Central memory CD4-positive, alpha-beta T cell (primary cell): ENCODE data around the gene CACNG8.
"Not testable (repeated sequence)": the region's sequence is repeated elsewhere in the genome, so short reads cannot be mapped to it uniquely, and the experiment has no call there.

Source experiments
- DNase-seq: peaks from one replicate; pipeline ENCODE4 v3.0.0; 2022

CACNG8 gene

DNA sequence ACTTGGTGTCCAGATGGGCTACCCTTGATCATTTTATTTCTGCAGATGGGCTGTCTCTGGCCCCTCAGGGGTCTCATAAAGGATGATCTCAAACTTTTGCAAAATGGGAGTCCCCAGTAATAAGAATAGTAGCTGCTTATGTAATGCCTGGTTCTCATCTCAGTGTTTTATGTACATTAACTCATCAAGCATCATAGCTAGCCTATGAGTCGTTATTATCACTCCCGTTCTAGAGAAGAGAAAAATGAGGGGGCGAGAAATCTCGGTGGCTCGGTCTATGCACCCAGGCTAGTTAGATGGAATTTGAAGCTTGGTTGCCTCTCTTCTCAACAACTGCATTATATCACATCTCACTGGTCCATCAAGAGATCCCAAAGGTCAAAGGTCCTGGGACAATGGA lies 32.1 kb downstream of the CACNG8 start:
- no peak for DNase-seq

DNA sequence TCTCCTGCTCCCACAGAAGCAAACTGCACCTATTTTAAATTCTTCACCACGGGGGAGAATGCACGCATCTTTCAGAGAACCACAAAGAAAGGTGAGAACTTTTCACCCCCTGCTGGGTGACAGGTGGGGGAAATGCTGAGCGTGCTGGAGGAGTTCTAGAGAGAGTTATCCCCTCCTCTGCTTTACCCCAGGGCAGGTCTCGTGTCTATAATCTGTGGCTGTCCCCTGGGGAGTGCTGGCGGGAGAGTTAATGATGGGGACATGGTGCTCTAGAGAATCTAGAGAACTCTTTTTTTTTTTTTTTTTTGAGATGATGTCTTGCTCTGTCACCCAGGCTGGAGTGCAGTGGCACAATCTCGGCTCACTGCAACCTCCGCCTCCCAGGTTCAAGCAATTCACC lies 35.5 kb downstream of the CACNG8 start:
- DNase-seq: no peak

DNA sequence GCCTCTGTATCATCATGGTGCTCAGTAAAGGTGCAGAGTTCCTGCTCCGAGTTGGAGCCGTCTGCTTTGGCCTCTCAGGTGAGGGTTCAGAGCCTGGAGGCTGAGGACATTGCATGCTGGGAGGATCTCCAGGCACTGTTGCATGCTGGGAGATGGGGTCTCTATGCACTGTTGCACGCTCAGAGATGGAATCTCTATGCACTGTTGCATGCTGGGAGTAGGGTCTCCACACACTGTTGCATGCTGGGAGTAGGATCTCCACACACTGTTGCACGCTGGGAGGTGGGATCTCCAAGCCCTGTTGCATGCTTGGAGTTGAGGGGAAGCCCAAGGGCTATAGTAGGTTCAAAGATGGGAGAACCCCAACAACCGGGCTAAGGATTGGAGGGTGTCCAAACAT lies 37.0 kb downstream of the CACNG8 start:
- DNase-seq: no peak

DNA sequence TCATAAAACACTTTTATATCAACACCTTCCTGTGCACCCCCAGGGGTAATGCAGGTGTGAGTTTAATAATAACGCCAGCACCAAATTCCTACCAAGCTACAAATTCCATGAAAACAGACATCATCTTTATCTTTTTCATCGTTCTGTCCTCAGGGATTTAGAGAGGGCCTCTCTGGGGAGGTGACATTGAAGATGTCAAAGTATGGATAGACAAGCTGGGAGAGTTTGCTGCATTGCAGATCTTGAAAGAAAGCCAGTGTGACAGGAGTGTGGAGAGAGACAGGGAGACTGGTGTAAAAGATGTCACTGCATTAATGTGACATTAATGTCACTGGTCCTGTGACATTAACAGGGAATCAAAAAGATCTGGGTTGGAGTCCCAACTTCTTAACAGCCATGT lies 38.8 kb downstream of the CACNG8 start:
- DNase-seq: no peak

DNA sequence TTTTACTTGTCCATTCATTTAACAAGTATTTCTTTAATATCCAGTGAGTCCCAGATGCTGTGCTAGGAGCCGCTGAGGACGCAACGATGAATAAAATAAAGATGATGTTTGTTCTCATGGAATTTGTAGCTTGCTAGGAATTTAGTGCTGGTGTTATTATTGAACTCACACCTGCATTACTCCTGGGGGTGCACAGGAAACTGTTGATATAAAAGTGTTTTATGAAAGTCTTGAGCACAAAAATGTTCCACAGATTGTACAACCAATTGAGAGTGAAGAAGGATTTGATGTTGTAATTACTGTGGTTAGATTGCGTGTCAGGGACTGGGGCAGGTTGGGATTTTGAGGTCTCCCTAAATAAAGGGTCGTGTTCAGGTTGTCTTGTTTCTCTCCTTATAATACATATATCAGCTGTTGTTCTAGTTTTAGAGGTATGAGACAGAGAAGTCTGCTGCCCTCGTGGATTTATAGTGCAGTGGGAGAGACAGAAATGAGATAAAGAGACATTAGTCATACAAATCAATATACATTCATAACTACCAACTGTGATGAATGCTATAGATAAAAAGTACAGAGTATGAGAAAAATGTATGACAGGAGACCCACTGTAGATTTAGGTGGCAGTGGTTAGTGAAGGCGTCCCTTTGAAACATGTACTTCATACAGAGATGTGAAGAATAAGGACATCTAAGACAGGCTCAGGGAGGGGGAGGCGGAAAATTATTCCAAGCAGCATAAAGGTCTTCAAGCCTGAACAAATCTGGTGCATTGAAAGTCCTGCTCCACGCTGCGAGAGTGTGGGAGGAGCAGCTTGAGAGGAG lies 40.0 kb downstream of the CACNG8 start:
- DNase-seq: no peak

DNA sequence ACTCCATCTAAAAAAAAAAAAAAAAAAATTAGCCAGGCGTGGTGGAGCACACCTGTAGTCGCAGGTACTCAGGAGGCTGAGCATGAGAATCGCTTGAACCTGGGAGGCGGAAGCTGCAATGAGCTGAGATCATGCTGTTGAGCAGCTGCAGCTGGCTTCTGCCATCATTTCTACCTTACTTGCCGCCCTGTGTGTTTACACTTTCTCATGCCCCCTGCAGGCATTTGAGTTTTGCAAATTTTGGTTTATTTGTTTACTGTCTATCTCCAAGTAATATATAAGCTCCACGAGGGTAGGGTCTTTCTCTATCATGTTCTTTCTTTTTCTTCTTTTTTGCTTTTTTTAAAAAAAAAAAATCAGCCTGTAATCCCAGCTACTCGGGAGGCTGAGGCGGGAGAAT lies 46.7 kb downstream of the CACNG8 start:
- DNase-seq: no peak

DNA sequence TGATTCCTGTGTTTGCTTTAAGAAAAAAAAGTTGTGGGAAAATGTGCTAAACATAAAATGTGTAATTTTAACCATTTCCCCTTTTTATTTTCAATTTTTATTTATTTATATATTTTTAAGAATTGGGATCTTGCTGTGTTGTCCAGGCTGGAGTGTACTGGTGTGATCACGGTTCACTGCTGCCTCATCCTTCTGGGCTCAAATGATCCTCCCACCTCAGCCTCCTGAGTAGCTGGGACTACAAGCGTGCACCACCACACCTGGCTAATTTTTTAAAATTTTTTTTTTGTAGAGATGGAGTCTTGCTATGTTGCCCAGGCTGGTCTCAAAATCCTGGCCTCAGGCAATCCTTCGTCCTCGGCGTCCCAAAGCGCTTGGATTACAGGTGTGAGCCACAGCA lies 47.7 kb downstream of the CACNG8 start:
- DNase-seq: no peak

DNA sequence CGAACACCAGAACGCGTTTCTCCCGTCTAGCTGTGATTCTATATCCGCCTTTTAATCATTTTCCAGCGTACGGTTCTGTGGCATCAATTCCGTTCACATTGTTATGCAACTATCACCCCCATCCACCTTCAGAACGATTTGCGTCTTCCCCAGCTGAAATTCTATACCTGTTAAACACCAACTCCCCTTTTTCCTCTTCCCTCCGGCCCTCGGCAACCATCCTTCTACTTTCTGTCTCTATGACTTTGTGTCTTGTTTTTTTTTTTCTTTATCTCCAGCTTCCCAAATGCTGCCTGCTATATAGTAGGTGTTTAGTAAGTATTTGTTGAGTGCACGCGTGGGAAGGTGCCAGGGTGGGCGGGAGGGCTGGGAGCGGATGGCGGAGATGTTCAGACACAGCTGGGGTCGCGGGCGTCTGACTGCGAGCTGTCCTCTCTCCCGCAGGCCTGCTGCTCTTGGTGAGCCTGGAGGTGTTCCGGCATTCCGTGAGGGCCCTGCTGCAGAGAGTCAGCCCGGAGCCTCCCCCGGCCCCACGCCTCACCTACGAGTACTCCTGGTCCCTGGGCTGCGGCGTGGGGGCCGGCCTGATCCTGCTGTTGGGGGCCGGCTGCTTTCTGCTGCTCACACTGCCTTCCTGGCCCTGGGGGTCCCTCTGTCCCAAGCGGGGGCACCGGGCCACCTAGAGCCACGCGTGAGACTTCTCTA lies 48.9 kb downstream of the CACNG8 start:
- DNase-seq: no peak

DNA sequence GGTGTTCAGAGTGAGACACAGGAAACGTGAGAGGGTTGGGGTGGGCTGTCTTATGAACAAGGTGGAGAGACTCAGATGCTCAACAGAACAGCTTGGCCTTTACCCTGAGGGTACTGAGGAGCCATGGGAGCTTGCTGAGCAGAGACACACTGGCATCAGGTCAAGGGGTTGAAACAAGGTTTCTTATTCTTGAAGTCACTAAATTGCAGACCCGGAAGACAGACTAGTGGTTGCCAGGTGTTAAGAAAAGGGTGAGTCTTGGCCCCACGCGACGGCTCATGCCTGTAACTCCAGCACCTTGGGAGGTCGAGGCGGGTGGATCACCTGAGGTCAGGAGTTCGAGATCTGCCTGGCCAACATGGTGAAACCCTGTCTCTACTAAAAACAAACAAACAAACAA lies 51.1 kb downstream of the CACNG8 start:
- DNase-seq: no peak

DNA sequence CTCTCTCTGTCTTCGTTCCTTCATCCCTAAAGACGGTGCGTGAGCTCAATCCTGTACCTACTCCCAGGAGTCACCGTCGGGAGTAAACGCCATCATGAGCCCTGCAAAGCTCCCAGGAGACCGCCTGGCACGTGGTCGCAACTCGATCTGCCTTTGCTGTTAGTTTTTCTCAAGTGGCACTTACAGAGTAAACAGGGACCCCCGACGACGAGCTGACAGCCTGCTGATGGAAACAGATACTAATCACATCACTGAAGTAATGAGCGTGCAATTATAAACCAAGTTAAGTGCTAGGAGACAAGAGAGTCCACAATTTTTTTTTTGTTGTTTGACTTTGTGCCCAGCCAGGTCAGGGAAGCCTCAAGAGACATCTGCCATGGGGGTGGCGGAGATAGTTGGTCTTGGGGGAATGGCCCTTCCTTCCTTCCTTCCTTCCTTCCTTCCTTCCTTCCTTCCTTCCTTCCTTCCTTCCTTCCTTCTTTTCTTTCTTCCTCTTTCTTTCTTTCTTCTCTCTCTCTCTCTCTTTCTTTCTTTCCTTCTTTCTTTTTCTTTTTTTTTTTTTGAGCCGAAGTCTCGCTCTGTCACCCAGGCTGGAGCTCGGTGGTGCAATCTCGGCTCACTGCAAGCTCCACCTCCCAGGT lies 52.3 kb downstream of the CACNG8 start:
- DNase-seq: no peak

DNA sequence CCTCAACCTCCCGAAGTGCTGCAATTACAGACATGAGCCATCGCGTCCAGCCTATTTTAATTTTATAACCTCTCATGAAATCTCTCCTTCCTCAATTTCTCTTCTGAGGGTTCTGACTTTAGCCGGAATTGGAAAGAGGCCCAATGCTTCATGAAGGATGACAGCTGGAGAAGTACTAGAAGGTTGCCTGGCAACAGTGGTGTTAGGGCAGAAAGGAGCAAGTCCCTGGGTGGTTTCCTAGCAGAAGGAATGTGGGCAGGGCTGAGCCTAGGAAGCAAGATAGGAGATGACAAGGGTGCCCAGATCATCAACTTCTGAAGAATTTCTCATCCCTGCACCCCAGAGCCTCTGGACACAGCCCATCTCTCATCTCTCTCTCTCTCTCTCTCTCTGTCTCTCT lies 54.5 kb downstream of the CACNG8 start:
- no peak for DNase-seq

DNA sequence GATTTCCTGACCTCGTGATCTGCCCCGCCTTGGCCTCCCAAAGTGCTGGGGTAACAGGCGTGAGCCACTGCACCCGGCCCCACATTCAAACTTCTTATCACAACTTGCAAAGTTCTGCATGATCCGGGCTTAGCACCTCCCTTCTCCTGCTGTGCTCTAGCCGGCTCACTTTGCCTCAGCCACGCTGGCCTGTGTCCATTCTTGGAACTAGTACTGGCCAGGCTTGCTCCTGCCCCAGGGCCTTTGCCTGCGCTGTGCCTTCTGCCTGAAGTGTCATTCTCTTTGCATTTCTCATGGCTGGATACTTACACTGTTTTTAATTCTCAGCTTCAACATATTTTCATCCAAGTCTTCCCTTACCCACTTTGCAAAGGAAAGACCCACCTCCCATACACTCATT lies 58.6 kb downstream of the CACNG8 start:
- DNase-seq: no peak

DNA sequence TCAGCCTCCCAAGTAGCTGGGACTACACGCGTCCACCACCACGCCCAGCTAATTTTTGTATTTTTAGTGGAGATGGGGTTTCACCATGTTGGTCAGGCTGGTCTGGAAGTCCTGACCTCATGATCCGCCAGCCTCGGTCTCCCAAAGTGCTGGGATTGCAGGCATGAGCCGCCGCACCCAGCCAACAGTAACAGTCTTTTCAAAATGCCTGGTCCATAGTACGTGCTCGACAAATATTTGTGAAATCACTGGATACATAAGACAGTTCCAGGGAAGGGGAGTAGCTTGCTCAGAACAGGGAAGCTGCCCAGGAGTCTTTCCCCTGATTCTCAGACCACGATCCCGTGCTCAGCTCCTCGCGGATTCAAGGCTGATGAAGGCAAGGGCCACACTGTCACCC lies 59.2 kb downstream of the CACNG8 start:
- DNase-seq: no peak

DNA sequence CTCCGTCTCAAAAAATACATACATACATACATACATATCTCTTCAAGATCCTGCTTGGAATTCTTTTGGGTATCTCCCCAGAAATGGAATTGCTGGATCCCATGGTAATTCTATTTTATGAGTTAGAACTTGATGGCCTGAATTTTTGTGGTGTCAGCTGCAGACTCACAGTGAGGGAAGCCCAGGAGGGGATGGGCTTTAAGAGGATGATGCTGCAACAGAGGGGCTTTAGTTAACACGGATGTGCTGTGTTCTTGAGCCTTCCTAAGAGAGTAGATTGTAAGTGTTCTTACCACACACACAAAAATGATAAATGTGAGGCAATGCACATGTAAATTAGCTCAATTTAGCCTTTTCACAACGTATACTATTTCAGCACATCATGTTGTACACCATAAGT lies 60.5 kb downstream of the CACNG8 start:
- no peak for DNase-seq

DNA sequence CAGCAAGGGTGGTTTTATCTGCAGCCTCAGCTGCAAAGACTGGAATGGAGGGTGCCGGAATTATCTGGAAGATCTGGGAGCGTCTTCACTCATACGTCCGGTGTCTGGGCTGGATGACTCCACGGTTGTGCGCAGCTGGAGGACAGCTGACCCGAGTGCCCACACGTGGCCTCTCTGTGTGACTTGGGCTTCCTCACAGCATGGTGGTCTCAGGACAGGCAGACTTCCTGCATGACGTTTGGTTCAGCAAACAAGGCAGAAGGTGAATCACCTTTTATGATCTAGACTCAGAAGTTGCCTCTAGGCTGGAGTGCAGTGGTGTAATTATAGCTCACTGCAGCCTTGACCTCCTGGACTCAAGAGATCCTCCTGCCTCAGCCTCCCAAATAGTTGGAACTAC lies 61.9 kb downstream of the CACNG8 start:
- no peak for DNase-seq

DNA sequence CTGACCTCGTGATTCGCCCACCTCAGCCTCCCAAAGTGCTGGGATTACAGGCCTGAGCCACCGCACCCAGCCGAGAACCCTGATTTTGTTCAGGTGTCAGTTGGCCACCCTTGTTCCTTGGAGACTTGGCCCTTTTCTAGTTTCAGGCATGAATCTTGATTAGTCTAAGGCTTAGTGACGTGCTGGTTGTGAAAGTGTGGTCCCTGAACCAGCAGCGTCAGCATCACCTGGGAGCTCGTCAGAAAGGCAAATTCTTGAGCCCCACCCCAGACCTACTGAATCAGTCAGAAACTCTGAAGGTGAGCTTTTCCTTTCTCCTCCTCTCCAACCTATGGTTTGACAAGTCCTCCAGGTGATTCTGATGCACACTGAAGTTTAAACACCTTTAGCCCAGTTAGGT lies 63.9 kb downstream of the CACNG8 start:
- no peak for DNase-seq

DNA sequence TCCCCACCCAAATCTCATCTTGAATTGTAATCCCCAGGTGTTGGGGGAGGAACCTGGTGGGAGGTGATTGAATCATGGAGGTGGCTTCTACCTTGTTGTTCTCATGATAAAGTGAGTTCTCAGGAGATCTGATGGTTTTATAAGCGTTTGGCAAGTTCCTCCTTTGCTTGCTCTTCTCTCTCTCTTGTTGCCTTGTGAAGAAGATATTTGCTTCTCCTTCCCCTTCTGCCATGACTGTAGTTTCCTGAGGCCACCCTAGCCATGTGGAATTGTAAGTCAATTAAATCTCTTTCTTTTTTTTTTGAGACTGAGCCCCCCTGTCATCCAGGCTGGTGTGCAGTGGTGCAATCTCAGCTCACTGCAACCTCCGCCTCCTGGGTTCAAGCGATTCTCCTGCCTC lies 66.6 kb downstream of the CACNG8 start:
- no peak for DNase-seq

DNA sequence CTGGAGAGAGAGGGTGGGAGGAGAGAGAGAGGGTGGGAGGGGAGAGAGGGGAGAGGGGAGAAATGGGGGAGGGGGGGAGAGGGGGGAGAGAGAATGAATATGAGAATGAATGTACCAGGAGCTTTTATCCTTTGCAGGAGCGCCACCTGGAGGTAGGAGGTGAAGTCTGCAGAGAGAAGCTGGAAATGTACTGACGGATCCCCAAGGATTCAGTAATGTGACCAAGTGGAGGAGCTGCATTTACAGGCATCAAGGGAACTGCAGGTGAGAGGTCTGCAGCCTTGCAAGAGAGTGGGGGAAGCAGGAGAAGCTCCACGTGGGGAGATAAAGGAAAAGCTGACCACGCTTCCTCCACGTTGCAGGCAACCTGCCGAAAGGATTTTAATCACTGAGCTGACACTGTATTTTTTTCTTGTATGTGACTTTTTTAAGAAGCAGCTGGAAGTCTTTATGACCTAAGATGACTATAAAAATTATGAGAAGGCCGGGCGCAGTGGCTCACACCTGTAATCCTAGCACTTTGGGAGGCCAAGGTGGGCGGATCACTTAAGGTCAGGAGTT lies 67.3 kb downstream of the CACNG8 start:
- peak; percentile 22 for DNase-seq

DNA sequence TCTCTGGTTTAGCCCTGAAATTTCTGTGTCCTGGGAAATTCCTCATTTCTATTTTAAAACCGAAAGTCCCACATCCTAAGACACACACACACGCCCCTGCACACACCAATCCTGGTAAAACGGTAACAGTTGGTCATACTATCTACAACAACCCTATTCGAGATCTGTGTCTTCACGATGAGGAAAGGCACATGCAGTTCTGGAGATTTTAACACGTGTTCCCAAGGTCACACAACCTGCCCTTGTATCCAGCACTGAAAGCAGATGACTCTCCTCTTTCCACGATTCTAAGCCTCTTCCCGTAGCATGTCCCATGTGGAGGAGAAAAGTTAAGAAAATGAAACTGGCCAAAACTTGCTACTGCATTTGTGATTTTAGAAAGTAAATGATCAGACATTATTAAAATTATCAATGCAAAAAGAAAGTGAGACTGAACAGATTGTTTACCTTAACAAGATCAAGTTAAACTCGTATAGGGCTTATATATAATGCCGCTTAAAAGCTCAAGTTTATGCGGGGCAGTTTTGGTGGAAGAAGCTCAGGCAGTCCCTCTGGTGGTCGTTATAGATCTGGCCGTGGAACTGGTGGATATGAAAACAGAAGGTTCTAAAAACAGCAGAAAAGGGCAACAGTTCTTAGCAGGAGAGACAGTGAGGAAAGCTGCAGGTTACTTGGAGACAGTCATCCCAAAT lies 68.3 kb downstream of the CACNG8 start:
- no peak for DNase-seq

DNA sequence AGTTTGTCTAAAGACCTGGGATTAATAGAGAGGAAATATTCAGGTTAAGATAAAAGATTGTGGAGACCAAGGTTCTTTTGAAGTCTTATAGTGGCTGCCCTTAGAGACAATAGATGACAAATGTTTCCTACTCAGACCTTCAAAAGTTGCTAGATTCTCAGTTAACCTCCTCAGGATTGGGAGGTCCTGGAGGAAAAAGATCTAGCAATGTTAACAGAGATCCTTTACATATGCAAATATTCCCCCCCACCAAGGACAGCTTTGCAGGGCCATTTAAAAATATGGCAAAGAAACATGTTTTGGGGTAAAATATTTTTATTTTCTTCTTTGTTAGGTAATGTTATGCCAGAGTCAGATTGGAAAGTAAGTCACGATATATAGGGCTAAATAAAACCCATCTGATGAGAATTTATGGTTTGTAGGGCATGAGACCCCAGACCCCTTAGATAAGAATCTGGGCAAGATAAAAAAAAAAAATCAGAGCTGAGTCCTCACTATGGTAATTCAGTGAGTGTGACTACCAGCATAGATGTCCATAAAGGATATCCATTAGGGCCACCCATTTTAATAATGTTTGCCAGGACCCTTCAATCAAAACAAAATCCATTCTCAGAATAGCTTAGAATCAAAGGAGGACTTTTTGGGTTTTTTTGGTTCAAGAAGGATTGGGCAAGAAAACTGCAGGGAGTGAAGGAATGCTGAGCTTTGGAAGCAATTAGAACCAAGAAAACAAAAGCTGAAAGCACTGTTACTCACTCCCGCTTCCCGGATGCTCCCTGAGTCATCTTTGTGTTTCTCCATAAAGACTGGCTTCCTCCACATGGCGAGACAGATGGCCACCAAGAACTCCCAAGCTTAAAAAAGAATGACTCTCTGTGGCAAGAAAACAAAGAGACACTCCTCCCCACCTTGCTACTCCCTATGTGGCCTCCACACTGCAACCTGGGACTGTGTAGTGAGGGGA lies 72.8 kb downstream of the CACNG8 start:
- DNase-seq: no peak

DNA sequence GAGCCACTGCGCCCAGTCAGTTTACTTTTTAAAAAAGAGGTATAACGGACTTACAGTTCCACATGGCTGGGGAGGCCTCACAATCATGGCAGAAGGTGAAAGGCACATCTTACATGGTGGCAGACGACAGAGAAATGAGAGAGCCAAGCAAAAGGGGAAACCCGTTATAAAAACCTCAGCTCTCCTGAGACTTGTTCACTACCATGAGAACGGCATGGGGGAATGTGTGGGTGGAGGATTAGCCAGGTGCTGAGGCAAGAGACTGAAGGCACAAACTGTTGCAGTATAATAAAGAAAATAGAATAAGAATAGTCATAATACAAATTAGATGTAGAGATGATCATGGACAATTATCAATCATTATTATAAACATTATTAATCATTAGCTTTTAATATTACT lies 73.8 kb downstream of the CACNG8 start:
- DNase-seq: not testable (repeated sequence)
